GM18951 (cell line): ENCODE measurements around the gene SHANK2.

ENCODE experiments used
- POLR2A ChIP-seq: IDR thresholded peaks from 4 replicates; pipeline ENCODE4 v1.6.1; 2011; ENCODE audit warnings: mild to moderate bottlenecking; ENCODE audit not compliant: insufficient read length, insufficient read depth; ENCODE audit errors: extremely low read depth
- in situ Hi-C: fragments of 300-500 bp; cut with MboI; formaldehyde crosslinking; loops from one replicate; pipeline ENCODE4 v1.12.0; 2022; ENCODE audit warnings: low sequenced_read_pairs, mixed read lengths, inconsistent platforms; ENCODE audit not compliant: unreplicated experiment

SHANK2 gene

DNA sequence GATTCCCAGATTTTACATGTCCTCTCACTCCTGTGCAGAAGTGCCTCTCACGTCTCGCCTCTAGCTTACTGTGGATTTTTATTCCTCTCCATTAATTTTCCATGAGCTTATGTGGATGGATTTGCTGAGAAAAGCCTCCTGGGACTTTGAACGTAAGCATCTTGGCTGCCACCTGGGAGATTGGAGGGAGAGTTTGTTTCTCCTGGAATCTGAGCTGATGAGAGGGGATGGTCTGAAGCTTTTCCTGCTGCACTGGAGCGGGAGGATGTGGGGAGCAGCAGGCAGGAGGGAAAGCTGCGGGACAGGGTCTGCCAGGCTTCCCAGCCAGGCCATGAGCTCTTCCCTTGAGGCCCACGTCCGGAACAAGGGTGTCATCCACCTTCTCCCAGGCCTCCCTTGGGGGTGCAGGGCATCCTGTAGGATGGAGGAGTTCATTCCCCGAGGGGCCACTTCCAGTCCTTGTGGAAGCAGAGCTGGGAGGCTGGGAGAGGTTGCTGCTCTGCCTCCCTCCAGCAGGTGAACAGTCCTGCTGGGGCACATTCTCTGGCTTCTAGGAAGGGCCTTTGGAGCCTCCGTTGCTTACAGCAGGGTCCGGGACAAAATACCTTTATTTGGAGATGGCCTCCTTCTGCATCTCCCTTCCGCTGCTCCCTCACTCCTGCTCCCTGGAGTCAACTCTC lies 3.6 kb upstream of the SHANK2 start:
- in situ Hi-C loops = no loop called here
- TF ChIP-seq POLR2A = no peak

DNA sequence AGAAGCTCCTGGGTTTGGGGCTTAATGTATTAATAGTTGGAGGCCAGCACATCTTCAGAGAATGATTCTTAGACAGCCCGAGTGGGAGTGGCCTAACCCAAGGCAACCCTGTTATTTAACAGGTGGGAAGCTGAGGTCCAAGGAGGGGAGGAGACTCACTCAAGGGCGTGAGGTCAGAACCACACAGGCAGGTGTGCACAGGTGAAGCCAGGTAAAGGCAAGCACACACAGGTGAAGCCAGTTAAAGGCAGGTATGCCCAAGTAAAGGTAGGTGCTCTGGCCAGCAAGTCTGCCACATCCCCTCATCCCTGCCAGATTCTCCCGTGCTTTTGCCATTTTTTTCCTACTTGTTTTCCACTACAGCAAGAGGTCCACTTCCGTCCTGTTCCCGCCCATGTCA lies 2.9 kb upstream of the SHANK2 start:
- in situ Hi-C loops = no loop called here
- TF ChIP-seq POLR2A = no peak

DNA sequence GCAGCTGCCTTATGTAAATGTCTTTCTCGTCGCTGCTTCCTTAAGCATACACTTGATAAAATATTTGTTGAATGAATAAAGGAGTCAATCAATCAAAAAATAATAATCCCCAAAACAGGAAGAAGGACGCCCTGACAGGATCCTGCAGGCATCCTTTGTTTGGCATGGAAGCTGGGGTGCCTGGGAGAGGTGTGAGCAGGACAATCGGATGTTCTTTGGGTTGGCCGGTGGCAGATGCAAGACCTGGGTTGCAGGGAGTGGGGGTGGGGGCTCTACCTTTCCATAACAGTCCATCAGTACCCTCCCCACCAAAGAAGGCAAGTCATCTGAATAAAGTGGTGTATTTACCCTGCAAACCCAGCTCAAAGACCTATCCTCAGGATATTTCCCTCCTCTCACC lies 1.4 kb upstream of the SHANK2 start:
- in situ Hi-C loops = no loop called here
- no peak for TF ChIP-seq POLR2A

DNA sequence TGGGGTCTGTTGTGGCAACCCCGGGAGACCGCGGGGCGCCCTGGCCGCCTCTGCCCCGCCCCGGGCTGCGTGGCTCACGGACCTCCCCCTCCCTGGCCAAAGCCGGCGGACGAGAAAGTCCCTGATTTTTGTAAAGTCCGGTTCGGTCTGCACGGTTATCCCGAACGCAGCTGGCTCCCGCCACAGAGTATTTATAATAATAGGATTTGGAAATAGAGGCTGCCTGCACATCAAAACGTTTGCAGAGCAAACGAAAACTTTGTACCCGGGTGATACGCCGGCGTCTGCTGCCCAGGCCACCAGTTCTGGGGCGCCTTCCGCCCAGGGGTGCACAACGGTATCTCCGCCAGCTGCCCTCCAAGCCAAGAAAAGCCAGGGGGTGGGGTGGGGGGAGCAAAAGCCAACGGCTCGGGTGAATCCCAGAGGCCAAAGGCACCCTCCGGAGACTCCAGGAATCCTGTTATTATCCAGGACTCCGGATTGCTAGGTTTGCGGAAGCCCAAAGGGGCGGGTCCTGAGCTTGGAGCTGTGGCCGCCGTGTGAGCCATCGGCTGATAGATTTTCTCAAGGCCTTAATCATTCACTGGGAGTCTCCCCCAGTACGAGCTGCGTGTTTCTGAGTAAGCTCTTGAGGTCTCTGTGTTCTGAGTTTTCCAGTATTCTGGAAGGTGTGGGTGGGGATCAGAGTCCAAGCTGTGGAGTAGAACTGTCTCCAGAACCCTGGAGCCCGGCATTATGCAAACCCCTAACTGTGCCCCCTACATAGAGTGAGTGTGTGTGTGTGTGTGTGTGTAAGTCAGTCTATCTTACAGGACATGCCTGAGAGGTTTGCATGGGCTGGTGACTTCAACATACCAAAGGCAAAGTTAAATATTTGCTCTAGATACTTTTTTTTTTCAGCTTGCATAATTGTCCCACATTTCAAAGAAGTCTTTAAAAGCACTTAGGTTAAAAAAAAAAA lies 673 bp upstream of the SHANK2 start:
- in situ Hi-C loops = no loop called here

DNA sequence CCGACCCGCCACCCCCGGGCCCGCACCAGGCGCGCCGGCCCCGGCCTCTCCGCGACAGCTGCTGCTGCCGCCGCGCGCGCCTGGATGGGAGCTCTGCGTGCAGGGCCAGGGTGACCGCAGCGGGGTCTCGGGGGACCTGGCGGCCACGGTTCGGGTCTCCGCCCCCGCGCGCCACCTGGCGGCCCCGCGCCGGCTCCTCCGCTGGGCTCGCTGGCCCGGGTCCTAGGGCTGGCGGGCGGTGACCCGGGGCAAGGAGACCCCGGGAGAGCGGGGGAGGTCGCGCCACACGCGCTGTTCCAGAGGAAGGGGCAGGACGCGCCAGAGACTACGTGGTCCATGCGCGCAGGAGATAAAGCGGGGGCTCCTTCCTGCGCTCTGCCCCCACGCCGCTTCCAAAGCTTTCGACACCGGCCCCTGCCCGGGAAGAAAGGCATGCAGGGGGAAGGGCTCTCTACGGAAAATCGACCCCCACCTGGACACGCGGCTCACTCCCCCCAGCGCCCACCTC lies 562 bp downstream of the SHANK2 start:
- in situ Hi-C loops = no loop called here
- no peak for TF ChIP-seq POLR2A

More for the DNA sequence above, 673 bp upstream of the SHANK2 start:
- TF ChIP-seq POLR2A = no peak

DNA sequence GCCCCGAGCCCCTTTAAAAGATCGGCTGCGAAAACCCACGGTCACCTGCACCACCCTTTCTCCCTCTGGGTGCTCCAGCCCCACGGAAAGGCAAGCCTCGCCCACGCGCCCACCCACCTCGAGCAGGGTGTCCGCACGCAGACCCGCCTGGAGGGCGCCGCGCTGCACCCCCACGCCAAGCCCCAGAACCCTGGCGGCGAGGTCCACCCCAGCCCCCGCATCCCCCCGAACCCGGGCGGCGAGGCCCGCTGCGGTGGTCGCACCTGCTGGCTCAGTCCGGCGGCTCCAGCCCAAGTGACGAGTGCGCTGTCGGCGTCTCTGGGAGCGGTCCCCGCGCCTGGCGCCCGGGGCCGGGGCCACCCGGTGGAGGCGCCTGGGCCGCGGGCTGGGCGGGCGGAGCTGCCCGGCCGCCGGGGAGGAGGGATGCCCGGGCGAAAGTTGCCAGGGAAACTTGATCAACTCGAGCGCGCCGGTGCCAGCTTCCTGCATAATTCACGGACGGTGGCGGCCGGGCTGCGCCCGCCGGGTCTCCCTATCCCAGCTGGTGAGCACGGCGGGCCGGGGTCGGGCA lies 1.1 kb downstream of the SHANK2 start:
- TF ChIP-seq POLR2A = no peak

DNA sequence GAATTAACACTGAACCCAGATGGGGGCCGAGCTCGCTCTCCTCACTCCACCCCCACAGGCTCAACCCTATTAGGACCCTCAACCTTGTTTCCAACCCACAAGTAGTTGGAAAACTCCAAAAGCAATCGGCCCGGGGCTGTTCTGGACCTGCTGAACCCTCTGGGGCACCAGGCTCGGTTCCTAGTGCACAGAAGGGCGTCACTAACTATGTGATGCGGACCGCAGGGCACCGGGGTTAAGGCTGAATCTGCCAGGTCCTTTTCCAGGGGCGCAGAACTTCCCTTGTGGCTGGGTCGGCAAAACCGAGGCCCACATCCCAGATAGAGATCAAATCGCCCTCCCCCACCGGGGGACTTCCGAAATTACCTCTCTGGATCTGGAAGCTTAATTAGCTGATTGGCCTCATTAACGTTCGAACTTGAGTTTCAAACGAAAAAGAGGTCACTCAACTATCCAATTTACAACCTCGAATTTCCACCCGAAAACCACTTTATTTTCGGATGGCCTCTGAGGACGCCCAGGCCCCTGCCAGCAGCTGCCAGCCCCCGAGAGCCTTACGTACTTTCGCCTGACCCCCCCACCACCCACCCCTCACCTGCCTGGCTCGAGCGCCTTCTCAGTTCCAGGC lies 1.7 kb downstream of the SHANK2 start:
- TF ChIP-seq POLR2A = no peak
- in situ Hi-C loops = no loop called here

More for the DNA sequence above, 1.1 kb downstream of the SHANK2 start:
- in situ Hi-C loops = no loop called here

DNA sequence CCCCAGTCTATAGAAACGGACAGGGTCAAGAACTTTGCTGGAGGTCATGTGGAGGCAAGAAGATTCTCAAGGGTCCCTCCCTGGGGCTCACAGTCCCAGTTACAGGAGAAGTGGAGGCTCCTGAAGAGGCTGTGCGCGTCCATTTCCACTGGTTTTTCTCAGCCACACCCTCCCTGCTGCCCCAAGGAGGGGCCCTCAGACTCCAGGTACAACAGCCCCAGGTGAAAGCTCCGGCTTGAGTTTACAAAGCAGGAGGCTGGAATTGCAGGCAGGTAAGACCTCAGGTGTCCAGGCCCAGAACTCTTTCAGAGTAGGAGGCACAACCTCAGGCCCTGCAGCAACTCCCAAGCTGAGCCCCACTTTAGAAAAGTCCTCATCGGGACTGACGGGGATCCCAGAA lies 3.1 kb downstream of the SHANK2 start:
- in situ Hi-C loops = no loop called here
- no peak for TF ChIP-seq POLR2A

DNA sequence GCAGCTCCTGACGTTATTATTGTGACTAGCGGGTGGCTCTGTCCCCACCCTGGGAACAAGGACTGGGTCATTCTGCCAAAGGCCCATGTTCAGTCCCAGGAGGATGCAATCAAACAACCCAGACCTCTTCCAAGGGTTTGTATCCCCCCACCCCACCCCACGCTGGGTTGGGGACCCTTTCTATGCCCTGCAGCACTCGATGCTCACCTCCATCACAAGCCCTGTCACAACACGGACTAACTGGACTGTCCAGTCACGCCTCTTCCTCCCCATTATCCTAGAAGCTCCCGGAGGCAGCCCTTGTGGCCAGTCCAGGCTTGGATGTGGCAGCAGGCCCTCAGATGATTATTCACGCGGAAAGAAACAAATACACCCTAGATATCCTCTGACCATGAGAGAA lies 3.7 kb downstream of the SHANK2 start:
- TF ChIP-seq POLR2A = no peak
- in situ Hi-C loops = no loop called here

DNA sequence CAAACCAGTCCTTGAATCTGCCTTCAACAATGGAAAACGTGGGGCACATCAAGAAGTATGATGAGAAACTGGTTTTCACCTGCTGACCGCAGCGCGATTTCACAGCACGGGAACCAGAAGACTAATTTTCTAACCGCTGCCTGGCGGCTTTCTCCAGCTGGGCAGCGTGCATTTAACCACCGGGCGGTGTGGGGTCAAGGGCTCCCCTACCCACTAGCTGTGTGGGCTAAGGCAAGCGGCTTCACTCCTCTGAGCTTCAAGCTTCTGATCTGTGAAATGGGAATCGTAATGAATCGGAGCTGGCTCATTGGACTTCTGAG lies 4.2 kb downstream of the SHANK2 start:
- TF ChIP-seq POLR2A = no peak
- in situ Hi-C loops = no loop called here

DNA sequence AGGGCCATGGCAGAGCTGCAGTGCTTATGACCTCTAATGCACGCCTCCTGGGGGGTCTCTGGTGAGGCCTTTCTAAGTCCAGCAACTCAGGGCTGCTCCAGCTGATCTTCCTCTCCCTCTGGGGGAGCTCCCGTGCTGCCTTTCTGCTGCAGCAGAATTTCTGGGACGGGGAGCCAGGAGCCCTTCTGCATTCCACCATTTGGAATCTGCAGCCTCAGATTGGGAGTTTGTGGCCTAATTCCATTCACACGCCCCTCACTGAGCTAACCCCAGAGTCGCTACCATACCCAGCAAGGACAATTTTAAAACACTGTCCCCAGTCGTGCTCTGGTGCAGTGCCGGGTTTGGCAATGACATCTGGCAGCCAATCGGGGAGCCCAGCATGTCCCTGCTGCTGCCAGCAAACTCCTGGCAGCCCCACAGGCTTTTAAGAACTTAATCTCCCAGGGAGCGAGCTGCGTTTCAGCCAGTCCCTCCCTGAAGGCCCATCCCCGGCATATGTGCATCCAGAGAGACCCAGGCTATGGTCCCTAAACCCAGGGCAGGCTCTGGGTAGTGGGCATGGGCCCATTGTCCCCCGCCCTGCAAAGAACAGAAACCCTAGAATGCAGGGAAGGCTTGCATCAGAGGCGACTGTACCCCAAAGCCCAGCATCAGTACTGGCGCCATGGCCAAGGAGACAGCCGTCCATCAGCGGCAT lies 4.7 kb downstream of the SHANK2 start:
- TF ChIP-seq POLR2A = no peak
- in situ Hi-C loops = no loop called here

DNA sequence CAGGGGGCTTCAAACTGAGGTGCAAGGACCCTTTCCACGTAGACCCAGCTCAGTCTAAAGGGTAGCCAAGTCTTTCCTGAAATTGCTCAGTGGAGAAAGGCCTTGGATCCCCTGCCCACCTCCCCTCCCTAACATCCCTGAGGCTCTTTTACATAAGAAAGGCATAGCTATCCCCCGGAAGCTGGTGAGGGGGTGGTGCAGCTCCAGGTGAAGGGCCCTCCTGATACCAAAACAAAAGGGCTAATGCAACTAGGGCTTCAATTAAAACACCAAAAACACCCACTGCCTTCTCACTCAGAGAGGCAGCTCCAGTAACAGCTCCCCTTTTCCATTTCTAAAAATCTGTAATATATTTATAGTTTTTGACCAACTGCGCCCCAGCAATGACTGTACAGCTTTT lies 5.8 kb downstream of the SHANK2 start:
- in situ Hi-C loops = no loop called here
- TF ChIP-seq POLR2A = no peak

DNA sequence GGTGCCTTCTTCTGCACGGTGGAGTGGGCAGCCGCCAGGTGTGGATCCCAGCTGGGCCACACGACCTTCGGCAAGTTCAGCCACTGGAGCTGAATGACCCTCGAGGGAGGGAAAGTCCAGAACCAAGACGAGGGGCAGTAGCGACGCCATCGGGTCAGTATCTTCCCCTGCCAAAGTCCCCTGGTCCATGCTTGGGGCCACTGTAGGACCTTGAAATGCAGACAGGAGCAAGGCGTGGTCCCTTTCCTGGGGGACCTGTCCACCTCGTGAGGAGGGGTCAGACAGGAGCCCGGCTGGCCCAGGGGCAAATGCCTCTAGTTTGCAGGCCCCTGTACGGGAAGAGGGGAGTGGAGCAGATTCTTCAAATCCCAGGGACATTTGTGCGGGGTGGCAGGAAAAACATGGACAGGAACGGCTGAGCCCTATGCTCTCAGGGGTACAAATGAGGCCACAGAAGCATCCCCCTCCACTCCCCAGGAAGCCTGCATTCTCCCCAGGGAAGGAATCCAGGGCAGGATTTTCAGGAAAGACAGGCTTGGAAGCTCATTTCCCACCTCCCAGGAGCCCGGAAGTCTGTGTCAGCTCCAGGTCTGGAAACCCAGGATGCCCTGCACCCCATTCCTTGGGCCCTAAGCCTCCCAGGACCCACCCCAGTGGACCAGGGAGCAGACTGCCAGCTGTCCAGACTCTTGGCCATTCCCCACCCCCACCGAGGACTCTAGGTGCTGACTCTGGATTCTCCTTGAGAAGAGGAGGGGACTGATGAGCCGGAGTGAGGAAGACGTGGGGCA lies 6.6 kb downstream of the SHANK2 start:
- no peak for TF ChIP-seq POLR2A
- in situ Hi-C loops = no loop called here
